Measurements from ENCODE around the gene TTLL4. TPM values are rescaled to one million over a fixed set of nuclear protein-coding genes. Genes with fewer than 3 reads are reported as not detected.

Gene TTLL4
- total and polyA plus RNA-seq, 9 donors: 6.9 to 19.6 (median 17.2) TPM

- H3K36me3 ChIP-seq: no peaks in the 10 kb centered on the region
- intact Hi-C loops (cut with DNase I): no loop called here
- no peaks in the 10 kb centered on the region for H3K27me3 ChIP-seq
These were observed 43.6 kb downstream of the TTLL4 start for GRCh38 chr2:218754201-218754600.

GRCh38 chr2:218754781-218755180, 44.1 kb downstream of the TTLL4 start:
- no peaks in the 10 kb centered on the region for H3K9me3 ChIP-seq
- no peak overlapping the region for H3K4me3 ChIP-seq
- no peaks in the 10 kb centered on the region for H3K27me3 ChIP-seq
- no peak overlapping the region for H3K27ac ChIP-seq
- intact Hi-C loops (cut with DNase I): no loop called here
- H3K4me1 ChIP-seq (ENCODE audit: insufficient read depth): no peaks in the 10 kb centered on the region
- WGBS, 3 donors: 88 to 96% (median 95%) methylated on average over 7 of the region's 7 CpGs
- H3K36me3 ChIP-seq: no peaks in the 10 kb centered on the region
- no peak for DNase-seq
- TF ChIP-seq POLR2A (IDR thresholded peaks at IDR 0.05) (no peak), CTCF (IDR thresholded peaks at IDR 0.05) (no peak), EP300 (IDR thresholded peaks at IDR 0.05) (no peak)

More at GRCh38 chr2:218754201-218754600, 43.6 kb downstream of the TTLL4 start:
- TF ChIP-seq CTCF (IDR thresholded peaks at IDR 0.05): no peak
- TF ChIP-seq POLR2A (IDR thresholded peaks at IDR 0.05): no peak
- TF ChIP-seq EP300 (IDR thresholded peaks at IDR 0.05): no peak
- Histone ChIP-seq H3K9me3 (no peaks in the 10 kb centered on the region), H3K4me1 (ENCODE audit: insufficient read depth) (no peaks in the 10 kb centered on the region), H3K27ac (no peak overlapping the region), H3K4me3 (no peak overlapping the region)
- DNase-seq: no peak
- WGBS, 3 donors: 87 to 100% (median 94%) methylated on average over 3 of the region's 3 CpGs

DNA sequence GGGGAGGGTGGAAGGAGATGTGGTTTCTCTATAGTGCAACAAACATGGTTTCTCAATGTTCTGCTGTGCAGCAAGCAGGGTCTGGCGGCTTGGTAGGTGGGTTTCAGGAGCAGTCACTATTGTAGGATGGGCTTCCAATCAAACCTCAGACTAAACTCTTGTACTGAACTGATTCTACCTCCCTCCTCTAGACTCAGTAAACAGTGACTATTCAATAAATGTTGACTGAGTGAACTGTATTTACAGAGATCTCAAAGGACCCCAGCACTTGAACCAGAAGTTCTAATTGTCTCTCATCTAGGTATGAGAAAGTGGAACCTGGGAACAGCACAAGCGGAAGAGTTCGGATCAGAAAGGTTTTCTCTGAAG, 44.5 kb downstream of the TTLL4 start:
- TF ChIP-seq POLR2A (IDR thresholded peaks at IDR 0.05) (no peak), EP300 (IDR thresholded peaks at IDR 0.05) (no peak), CTCF (IDR thresholded peaks at IDR 0.05) (no peak)
- H3K36me3 ChIP-seq: no peaks in the 10 kb centered on the region
- H3K27ac ChIP-seq: no peak overlapping the region
- intact Hi-C loops (cut with DNase I): no loop called here
- no peak for DNase-seq
- no peak overlapping the region for H3K4me3 ChIP-seq
- no peaks in the 10 kb centered on the region for H3K27me3 ChIP-seq
- 97 to 98% (median 97%) methylated on average over 3 of the region's 3 CpGs for WGBS, 3 donors
- H3K4me1 ChIP-seq (ENCODE audit: insufficient read depth): no peaks in the 10 kb centered on the region
- no peaks in the 10 kb centered on the region for H3K9me3 ChIP-seq

DNA sequence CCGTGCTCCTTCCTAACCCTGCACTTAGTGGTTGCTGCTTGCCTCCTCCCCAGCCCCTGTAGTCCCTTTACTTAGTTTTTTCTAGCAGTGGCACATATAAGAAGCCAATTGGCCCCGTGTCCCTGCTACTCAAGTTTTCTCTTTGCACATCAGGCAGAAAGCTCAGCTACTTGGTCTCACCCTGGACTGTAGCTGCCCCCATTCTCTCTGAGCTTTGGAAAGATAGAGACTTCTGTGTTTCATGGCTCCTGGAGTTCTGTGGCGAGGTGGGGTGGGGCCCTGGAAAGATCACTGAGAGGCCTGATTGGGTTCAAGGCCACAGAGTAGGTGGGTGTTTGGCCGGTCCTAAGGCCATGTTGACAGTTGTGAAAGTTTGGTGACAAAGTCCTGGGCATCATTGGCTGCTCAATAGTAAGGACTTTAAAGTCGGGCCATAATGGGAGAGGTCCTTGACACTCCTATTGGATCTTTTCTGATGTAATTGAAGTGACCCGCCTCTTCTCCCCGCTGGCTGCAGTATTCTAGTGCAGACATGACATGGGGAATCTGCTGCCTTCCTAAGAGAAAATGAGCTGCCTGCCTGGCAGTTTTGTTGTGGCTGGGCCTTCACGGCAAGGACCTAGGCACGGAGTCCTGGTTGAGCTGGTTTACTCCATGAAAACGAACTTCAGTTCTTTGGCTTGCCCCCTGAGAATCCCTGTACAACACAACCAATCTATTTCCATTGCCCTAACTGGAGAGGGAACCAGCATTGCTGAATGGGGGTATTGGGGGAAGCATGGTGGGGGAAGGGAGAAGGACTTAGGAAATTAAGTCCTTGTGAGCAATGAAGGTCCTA, 45.2 kb downstream of the TTLL4 start:
- Histone ChIP-seq H3K4me3 (no peak overlapping the region), H3K4me1 (ENCODE audit: insufficient read depth) (no peaks in the 10 kb centered on the region), H3K27me3 (no peaks in the 10 kb centered on the region), H3K27ac (no peak overlapping the region), H3K36me3 (no peaks in the 10 kb centered on the region), H3K9me3 (no peaks in the 10 kb centered on the region)
- intact Hi-C loops (cut with DNase I): no loop called here
- TF ChIP-seq POLR2A (IDR thresholded peaks at IDR 0.05) (no peak), CTCF (IDR thresholded peaks at IDR 0.05) (no peak), EP300 (IDR thresholded peaks at IDR 0.05) (no peak)
- no peak for DNase-seq
- WGBS, 3 donors: 93 to 95% (median 93%) methylated on average over 10 of the region's 10 CpGs
